ENCODE measurements around the gene CES5A.
"Not testable (repeated sequence)": the region's sequence is repeated elsewhere in the genome, so short reads cannot be mapped to it uniquely, and the experiment has no call there.

CES5A gene, protein sequence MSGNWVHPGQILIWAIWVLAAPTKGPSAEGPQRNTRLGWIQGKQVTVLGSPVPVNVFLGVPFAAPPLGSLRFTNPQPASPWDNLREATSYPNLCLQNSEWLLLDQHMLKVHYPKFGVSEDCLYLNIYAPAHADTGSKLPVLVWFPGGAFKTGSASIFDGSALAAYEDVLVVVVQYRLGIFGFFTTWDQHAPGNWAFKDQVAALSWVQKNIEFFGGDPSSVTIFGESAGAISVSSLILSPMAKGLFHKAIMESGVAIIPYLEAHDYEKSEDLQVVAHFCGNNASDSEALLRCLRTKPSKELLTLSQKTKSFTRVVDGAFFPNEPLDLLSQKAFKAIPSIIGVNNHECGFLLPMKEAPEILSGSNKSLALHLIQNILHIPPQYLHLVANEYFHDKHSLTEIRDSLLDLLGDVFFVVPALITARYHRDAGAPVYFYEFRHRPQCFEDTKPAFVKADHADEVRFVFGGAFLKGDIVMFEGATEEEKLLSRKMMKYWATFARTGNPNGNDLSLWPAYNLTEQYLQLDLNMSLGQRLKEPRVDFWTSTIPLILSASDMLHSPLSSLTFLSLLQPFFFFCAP

DNA sequence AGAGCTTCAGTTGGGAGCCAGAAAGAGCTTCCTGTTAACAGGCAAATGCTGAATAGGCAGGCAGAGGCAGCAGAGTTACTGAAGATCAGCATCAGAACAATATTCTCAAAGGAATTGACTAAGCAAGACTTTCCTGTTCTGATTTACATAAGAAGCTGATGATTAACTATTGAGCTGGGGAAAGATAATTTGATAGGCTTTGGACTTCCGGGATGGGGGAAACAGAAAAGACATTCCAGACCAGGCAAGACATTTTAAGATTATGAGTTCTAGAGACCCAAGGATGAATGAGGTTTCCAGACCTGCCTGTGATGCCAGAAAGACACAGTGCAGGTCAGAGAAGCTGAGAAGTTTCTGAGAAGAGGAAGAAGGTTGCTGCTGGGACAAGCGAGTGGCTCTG, at the start of gene CES5A:
TSS of gene CES5A (minus strand) at position 101 of the 400 bp plus-strand sequence. CDS start 152 bp downstream, outside the sequence.
- DNase-seq (ENCODE audit: low read depth), result no peak

DNA sequence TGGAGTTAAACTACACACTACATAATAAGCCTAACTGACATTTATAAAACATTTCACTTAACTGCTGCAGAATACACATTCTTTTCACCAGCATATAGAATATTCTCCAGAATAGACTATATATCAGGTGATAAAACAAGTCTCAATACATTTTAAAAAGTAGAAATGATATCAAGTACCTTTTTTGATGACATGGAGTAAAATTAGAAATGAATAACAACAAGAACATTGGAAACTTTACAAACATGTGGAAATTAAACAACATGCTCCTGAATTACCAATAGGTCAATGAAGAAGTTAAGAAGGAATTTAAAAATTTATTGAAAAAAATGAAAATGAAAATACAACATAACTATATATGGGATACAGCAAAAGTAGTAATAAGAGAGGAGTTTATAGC, 47.5 kb upstream of the CES5A start:
- no peak for DNase-seq (ENCODE audit: low read depth)

DNA sequence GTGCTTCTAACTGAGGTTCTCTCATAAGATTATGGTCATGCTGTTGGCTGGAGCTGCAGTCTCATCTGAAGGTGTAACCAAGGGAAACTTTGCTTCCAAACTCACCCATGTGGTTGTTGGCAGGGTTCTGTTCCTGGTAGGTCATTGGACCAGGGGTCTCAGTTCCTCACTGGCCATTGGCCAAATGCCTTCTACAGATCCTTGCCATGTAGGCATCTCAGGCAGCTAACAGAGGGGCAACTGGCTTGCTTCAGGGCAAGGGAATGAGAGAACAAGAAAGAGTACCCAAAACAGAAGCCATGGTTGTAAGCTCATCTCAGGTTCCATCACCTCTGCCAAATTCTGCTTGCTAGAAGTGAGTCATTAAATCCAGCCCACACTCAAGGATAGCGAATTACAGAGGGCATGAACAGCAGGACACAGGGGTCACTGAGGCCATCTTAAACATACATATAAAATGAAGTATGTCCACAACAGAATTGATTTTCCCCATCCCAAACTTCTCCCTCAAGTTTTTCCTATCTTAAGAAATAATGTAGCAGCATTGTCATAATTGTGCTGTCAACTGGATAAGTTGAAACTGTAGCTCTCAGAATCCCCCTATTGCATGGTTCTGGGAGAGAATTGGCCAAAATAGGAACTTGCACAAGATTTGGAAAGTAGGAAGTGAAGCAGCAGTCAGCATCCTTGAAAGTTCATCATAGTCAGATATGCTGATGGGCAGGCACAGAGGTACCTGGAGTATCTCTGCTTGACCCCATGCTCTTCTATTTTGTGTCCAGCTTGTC, 42.4 kb upstream of the CES5A start:
- no peak for DNase-seq (ENCODE audit: low read depth)

DNA sequence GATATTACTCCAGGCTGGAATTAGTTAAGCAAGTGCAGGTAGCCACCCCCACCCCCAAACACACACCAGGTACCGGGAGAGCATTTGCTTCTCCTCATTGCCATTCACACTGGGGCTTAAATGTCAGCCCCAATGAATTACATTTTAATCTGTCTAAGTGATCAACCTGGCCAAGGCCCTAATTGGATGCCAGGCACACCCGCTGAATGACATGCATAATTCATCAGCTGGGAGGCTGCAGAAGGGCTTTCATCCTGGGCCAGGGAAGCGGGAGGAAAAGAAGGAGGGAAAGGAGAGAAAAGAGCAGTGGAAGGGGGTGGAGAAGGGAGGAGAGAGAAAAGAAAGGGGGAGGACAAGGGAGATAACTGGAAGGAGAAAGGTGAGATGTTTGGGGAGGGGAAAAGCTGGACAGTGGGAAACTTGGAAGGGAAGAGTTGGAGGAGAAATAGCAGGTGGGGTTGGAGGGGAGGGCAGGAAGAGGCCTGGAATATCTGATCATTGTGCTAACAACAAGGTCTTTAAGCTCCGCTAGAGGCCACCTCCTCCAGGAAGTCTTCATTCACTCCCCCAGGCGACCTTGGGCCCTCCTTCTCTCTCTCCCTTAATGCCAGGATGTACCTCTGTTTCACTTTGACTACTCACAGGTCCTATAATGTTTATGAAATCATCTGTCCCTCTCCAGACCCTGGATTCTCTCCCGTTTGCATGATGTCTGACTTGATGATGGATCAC, 40.1 kb upstream of the CES5A start:
- no peak for DNase-seq (ENCODE audit: low read depth)

DNA sequence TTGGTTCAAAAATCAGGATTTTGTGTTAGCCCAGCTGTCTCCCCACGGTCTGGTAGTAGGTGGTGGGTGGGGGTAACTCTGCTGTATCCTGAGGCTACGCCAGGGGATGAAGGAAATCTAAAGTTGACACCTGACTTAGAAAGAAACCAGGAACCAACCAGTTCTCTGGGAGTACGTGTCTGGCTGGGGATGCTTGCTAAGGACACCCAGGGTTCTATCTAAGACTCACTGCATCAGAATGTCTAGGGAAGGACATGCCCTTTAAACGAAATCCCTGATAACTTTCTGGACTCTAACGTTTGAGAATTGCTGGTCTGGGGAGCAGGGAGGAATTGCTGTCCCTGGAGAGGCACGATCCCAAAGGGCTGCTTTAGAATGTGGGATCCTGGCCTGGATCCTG, 39.2 kb upstream of the CES5A start:
- DNase-seq (ENCODE audit: low read depth), result no peak

DNA sequence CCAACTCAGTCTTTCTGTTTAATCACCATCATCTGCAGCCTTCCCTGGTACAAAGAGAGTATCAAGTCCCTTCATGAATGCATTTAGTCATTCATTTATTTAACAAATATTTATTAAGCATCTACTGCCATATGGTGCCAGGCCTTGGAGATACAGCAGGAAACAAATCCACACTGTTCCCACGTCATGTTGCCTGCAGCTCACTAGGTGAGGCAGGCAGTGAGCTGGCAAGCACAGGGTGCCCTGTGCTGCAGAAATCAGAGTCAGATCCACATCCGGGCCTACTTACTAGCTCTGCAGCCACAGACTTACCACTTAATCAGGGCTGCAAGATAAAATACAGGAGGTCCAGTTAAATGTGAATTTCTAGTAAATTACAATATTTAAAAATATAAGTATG, 38.5 kb upstream of the CES5A start:
- DNase-seq (ENCODE audit: low read depth), result no peak

DNA sequence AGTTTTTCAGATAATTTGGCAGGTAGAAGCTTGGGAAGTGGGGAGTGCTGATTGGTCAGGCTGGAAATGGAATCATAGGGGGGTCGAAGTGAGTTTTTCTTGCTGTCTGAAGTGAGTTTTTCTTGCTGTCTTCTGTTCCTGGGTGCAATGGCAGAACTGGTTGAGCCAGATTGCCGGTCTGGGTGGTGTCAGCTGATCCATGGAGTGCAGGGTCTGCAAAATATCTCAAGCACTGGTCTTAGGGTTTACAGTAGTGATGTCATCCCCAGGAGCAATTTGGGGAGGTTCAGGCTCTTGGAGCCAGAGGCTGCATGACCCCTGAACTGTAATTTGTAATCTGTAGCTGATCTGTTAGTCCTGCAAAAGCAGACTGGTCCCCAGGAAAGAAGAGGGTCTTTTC, 37.9 kb upstream of the CES5A start:
- not testable (repeated sequence) for DNase-seq (ENCODE audit: low read depth)

DNA sequence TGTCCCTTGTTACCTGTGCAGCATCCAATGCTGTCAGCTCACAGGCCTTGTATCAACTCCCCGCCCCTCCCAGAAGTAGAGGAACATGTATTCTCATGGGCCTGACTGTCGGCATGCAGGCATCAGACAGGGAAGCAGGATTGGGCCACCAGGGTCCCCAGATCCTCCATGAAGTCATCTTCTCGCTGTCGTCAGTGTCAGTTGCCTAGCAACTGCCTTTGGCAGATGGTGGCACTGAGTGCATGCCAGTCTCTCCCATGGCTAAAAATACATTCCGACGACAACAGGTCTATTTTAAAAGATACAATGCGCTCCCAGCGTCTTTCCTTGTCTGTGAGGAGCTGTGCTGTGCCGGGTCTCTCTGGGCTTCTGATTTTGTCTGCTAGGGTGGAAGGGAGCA, 36.8 kb upstream of the CES5A start:
- no peak for DNase-seq (ENCODE audit: low read depth)

DNA sequence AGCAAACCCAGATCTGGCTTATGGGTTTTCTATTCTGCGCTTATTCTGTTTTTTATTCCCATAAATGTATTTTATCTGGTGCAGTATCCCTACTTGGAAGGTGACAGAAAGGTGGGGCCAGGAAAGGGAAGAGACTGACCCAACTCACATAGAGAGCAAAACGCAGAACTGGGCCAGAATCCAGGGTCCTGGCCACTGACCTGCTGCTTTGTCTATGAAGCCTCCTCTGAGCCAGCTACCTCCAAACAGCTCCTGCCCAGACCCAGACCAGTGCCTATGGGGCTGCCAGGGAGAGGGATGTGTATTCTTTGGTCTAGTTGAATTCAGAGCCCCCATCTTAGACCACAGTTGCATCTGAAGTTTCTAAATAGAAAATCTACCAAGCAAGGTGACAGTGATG, 36.4 kb upstream of the CES5A start:
- DNase-seq (ENCODE audit: low read depth), result no peak

DNA sequence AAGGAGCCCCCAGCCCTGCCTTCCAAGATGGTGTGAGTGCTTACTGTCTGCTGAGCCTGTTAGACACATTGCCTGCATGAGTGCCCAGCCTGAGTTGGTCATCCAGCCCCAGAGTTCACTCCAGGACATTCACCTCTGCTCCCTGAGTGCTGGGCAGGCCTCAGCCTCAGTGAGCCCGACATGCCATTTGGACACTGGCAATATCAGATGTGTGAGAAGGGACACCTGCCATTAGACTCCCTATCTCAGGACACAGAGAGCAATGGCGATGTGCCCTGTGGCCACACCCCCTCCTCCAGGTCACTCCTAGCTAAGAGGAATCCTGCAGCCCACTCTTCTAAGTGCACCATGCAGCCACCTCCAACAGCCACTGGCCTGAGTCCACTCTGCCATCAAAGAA, 34.7 kb upstream of the CES5A start:
- DNase-seq (ENCODE audit: low read depth), result no peak

DNA sequence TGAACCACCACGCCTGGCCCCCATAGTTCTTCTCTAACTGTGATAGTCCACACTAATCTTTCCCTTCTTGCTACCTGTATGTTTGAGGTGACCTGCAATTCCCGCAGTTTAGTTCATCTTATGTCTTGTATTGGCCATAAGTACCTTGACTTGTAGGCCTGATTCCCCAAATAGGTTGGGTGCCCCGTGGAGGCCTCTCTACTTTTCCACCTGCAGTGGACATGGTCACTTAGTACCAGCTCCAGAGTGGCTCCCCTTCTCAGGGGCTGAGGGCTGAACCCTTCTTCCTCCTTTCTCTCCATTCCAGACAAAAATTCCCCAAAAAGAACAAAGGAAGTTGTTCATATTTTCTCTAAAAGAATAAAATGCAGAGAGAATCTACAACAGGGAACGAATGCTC, 33.5 kb upstream of the CES5A start:
- DNase-seq (ENCODE audit: low read depth), result no peak

DNA sequence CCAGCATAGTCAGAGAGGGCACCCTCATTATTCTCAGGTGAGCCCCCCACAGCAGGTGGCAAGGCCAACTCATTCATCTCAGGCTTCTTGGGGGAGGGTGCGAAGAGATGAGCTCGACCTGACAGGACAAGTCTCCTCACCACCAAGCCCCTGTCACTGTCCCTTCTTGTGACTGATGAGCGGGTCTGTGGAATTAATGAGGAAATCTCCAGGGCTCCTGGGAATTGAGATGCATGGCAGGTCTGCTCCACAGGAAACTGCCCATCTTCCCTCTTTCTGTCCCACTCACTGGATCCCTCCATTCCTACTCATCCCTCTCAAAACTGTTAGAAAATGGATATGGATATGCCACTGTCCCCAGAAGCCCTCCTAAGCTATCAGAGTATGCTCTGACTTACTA, 32.5 kb upstream of the CES5A start:
- no peak for DNase-seq (ENCODE audit: low read depth)

DNA sequence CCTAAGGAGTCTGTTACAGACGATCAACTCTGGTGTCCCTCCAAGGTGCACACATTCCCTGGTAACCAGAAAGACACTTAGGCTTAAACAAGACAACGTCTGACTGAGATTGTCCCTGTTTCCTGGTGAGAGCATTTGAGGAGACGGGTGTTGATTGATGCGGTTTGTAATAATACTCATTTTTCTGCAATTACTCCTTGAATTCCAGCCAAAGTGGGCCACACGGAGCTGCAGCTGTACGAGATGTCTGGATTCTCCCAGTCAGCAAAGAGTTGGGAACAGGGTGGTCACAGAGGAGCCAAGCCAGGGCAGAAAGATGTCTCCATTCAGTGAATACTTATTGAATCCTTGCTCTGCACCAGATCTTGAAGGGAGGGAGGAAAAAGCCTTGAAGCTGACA, 30.9 kb upstream of the CES5A start:
- no peak for DNase-seq (ENCODE audit: low read depth)

DNA sequence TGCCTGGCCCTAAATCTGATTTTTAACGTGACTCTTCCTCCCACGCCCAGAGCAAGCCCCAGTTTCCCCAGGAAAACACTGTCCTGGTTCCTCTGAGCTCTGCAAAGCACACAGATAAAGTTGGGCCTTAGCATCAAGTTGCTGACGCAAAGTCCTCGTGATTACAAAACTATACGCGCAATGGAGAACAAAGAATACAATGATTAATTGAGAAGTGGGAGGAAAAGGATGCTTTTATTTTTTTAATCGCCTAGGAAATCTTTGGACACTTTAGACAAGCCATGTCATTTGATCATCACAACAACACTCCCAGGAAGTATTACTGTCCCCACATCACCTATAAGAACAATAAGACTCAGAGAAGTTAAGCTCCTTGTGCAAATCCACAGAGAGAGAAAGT, 30.5 kb upstream of the CES5A start:
- DNase-seq (ENCODE audit: low read depth), result no peak

DNA sequence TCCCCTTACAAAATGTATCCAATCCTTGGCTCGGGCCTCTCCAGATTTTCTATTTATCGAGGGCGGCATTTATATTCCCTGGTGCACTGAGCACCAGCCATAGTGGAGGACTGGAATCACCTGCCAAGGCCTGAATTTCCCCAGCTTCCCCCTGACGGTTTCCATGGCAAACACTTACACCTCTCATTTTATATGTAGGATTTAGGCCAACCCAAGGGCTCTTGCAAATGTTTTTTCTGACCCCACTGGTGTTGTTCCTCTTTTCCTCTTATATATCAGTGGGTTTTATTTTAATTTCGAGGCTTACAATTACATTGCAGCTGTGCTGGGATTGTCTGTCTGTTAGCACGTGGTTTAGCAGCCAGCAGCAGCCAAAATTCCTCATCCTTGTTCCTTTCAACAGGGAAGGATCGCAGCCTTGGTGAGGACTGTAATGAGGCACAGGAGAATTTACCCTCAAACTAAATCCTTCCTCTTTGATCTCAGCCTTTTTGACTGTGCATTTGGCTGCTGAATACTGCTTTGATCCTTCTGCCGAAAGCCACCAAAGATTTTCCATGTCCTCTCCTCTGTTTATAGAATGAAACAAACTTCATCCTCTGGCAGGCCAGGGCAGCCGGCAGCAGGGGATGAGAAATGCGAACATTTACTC, 26.5 kb upstream of the CES5A start:
- DNase-seq (ENCODE audit: low read depth), result no peak

DNA sequence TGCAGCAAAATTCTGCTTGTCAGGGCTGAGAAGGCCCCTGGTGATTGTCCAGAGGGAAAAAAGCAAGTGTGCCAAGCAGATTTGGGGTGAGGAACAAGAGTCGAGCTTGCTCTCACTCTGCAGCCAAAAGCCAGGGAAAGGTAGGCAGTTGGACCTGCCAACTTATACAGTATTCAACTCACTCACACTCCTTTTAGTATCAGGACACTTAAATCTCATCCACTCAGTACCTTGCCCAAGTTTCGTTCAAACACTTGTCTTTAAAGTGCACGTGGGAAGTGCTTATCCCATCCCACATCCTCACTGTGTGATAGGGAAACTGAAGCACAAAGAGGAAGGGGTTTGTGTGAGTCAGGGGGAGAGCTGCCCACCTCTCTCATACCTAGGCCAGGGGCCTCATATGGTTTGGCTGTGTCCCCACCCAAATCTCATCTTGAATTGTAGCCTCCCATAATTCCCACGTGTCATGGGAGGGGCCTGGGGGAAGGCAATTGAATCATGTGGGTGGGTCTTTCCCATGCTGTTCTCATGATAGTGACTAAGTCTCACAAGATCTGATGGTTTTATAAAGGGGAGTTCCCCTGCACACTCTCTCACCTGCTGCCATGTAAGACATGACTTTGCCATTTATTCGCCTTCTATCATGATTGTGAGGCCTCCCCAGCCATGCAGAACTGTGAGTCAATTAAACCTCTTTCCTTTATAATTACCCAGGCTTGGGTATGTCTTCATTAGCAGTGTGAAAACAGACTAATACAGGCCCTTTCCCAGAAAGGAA, 25.6 kb upstream of the CES5A start:
- no peak for DNase-seq (ENCODE audit: low read depth)

DNA sequence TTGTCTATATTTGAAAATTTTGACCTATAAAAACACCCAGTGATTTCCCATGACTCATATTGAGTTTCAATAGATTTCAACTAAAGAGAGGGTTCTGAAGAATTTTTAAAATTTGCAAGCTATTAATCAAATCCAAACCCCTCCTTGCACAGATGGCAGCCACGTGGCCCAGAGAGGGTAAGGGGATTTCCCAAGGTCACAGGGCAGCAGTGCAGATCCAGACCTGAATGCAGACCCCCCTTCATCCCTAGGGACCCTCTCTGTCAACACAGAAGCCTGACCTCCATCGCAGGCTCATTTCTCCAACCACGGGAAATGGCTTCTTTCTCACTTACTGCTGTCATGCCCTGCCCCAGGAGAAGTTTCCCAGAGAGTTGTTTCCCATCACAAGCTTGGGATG, 24.7 kb upstream of the CES5A start:
- no peak for DNase-seq (ENCODE audit: low read depth)

DNA sequence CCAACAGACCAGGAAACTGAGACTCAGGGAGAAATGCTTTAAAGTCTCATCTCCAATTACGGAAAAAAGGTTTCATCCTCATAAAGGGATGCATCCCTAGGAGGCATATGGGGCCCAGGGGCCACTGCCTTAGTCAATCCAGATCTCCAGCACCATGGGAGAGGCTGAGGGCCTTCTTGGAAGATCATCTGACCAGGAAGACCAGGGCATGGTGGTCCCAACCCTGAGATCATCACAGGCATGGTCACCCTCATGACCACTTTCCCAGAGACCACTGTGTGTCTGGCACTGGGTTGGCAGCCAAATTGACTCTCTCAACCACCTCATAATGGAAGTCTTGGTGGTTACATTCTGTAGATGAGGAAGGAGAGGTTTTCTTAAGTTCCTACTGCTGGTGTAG, 23.4 kb upstream of the CES5A start:
- DNase-seq (ENCODE audit: low read depth), result no peak

DNA sequence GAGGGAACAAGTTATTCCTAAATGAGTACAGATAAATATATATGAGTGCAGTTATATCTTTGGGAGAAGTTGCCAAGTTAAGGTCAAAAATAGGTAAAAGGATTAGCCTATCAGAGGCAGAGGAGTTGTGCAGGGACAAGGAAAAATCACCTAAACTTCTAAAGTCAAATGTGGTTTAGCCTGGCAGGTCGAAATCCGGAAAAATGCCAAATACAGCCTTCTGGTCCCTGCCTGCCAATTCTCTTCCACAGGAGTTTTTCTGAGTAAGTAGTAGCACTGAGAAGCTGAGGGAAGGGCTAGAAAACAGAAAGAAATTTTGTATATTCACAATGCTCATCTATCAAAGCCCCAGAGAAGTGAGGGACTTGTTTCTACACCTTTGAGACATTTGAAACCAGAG, 17.6 kb upstream of the CES5A start:
- DNase-seq (ENCODE audit: low read depth), result no peak

DNA sequence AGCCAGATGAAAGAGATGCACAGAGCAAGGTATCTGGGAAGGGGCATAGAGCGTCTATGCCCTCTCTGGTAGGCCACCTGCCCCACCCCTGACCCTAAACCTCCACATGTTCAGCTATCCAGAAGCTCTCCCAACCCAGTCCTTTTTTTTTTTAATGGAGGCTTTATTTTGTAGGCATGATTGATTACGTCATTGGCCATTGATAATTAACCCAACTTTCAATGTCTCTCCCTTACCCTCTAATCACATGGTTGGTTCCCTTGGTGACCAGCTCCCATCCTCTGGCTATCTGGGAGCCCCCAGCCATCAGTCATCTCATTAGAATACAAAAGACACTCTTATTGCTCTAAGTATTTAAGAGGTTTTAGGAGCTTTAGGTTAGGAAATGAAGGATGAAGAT, 14.3 kb upstream of the CES5A start:
- DNase-seq (ENCODE audit: low read depth), result no peak

DNA sequence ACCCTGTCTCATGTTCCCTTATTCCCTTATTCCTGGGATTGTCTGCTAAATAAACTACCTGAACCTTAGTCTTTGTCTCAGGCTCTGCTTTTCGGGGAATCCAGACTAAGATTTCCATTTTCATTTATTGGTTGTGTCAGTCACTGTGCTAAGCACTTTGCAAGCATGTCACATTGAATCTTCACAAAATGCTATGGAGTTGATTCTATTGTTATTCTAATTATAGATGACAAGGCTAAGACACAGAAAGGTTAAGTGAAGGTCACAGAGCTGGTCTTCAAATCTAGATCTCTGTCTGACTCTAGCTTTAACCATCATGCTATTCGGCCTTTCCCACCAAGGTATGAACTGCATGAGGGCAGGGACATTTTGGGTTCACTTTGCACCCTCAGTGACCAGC, 13.4 kb upstream of the CES5A start:
- DNase-seq (ENCODE audit: low read depth), result no peak
